HG02840 (cell line): ENCODE results near the gene EPB41L5.
"Not testable (repeated sequence)": the region's sequence is repeated elsewhere in the genome, so short reads cannot be mapped to it uniquely, and the experiment has no call there.

ENCODE experiments used
- ATAC-seq: cut with Tn5 transposase; IDR thresholded peaks from one replicate; pipeline ENCODE4 v1.9.1; 2021; ENCODE audit warnings: mild to moderate bottlenecking, moderate library complexity, moderate number of reproducible peaks; ENCODE audit not compliant: unreplicated experiment, low FRiP score

EPB41L5 gene

GRCh38 chr2:120029672-120030640 is 17.1 kb downstream of the EPB41L5 start:
- ATAC-seq, result no peak

- ATAC-seq, result no peak
These were observed 19.4 kb downstream of the EPB41L5 start for GRCh38 chr2:120032297-120032696.

GRCh38 chr2:120034027-120034426 is 21.1 kb downstream of the EPB41L5 start:
- no peak for ATAC-seq

GRCh38 chr2:120034621-120035020 is 21.7 kb downstream of the EPB41L5 start:
- no peak for ATAC-seq

GRCh38 chr2:120036145-120036544 is 23.3 kb downstream of the EPB41L5 start:
- ATAC-seq, result no peak

- no peak for ATAC-seq
These were observed 25.2 kb downstream of the EPB41L5 start for GRCh38 chr2:120037995-120038541.

- ATAC-seq, result no peak
These were observed 29.5 kb downstream of the EPB41L5 start for GRCh38 chr2:120042359-120042758.

- ATAC-seq, result no peak
These were observed 31.5 kb downstream of the EPB41L5 start for GRCh38 chr2:120044336-120044735.

GRCh38 chr2:120045775-120046174 is 32.9 kb downstream of the EPB41L5 start:
- not testable (repeated sequence) for ATAC-seq

- not testable (repeated sequence) for ATAC-seq
These were observed 33.4 kb downstream of the EPB41L5 start for GRCh38 chr2:120046252-120046651.

GRCh38 chr2:120052597-120052996 is 39.7 kb downstream of the EPB41L5 start:
- no peak for ATAC-seq

GRCh38 chr2:120053891-120054290 is 41.0 kb downstream of the EPB41L5 start:
- ATAC-seq, result no peak

- ATAC-seq, result no peak
These were observed 46.6 kb downstream of the EPB41L5 start for GRCh38 chr2:120059483-120059882.

GRCh38 chr2:120060088-120060623 is 47.3 kb downstream of the EPB41L5 start:
- ATAC-seq, result no peak

GRCh38 chr2:120064664-120065063 is 51.8 kb downstream of the EPB41L5 start:
- no peak for ATAC-seq

- ATAC-seq, result no peak
These were observed 54.1 kb downstream of the EPB41L5 start for GRCh38 chr2:120066800-120067547.

- not testable (repeated sequence) for ATAC-seq
These were observed 55.3 kb downstream of the EPB41L5 start for GRCh38 chr2:120068040-120068658.

- no peak for ATAC-seq
These were observed 62.7 kb downstream of the EPB41L5 start for GRCh38 chr2:120075545-120075944.

- ATAC-seq, result no peak
These were observed 65.0 kb downstream of the EPB41L5 start for GRCh38 chr2:120077896-120078295.

- ATAC-seq, result no peak
These were observed 66.8 kb downstream of the EPB41L5 start for GRCh38 chr2:120079647-120080046.
